ENCODE measurements around the gene SSX2IP. TPM values are rescaled to one million over a fixed set of nuclear protein-coding genes. Genes with fewer than 3 reads are reported as not detected.

Gene SSX2IP
- total RNA-seq, 4 donors from 2014 or later, result 9.6 to 13.7 (median 9.7) TPM

- Histone ChIP-seq H3K27ac (replicated peaks in 1 of 4) (peak overlapping the region; percentile 88 to 95 (median 92)), H3K27me3 (no peaks in the 10 kb centered on the region), H3K4me1 (peaks cover 9 to 38% (median 23%) of the 10 kb centered on the region in 4 donors), H3K4me3 (peak overlapping the region; percentile 88 to 93 (median 90)), H3K36me3 (no peaks in the 10 kb centered on the region), H3K9me3 (no peaks in the 10 kb centered on the region)
- TF ChIP-seq POLR2AphosphoS5 (IDR thresholded peaks at IDR 0.05) (no peak), CTCF (IDR thresholded peaks at IDR 0.05) (peak in 1 of 3 experiments; percentile 46), EP300 (IDR thresholded peaks at IDR 0.05) (no peak), POLR2A (IDR thresholded peaks at IDR 0.05; ENCODE audit: low read depth) (no peak)
- DNase-seq (ENCODE audit: extremely low spot score), result peak; percentile 92
- intact Hi-C loops (cut with DNase I), result loop anchor here (5.0 kb wide), 2 partner anchors 38 to 48 kb away; no protein-coding TSS in a partner anchor
- WGBS, result 2% methylated on average over 40 of the region's 67 CpGs
Observed at GRCh38 chr1:84689514-84690396, 506 bp downstream of the SSX2IP start.

- 79% methylated on average over 8 of the region's 8 CpGs for WGBS
- TF ChIP-seq EP300 (IDR thresholded peaks at IDR 0.05), result no peak
- TF ChIP-seq POLR2A (IDR thresholded peaks at IDR 0.05; ENCODE audit: low read depth), result no peak
- TF ChIP-seq POLR2AphosphoS5 (IDR thresholded peaks at IDR 0.05), result no peak
- no peak for TF ChIP-seq CTCF (IDR thresholded peaks at IDR 0.05)
- Histone ChIP-seq H3K9me3 (no peaks in the 10 kb centered on the region), H3K4me3 (peak overlapping the region in 2 of 4 donors; percentile 88 to 93), H3K27me3 (no peaks in the 10 kb centered on the region), H3K4me1 (peaks cover 9 to 38% (median 23%) of the 10 kb centered on the region in 4 donors), H3K36me3 (no peaks in the 10 kb centered on the region), H3K27ac (replicated peaks in 1 of 4) (peak overlapping the region in 2 of 4 donors; percentile 90 to 95)
- intact Hi-C loops (cut with DNase I), result loop anchor here (5.0 kb wide), 1 partner anchor 49 kb away; no protein-coding TSS in a partner anchor
- no peak for DNase-seq (ENCODE audit: extremely low spot score)
Observed at GRCh38 chr1:84688463-84689061, 1.7 kb downstream of the SSX2IP start.

GRCh38 chr1:84687714-84688462 is 2.4 kb downstream of the SSX2IP start:
- H3K27ac ChIP-seq (replicated peaks in 1 of 4), result no peak overlapping the region

More at GRCh38 chr1:84687714-84688462, 2.4 kb downstream of the SSX2IP start:
- WGBS, result 80% methylated on average over 5 of the region's 5 CpGs
- Histone ChIP-seq H3K4me3 (no peak overlapping the region), H3K27me3 (no peaks in the 10 kb centered on the region), H3K4me1 (peaks cover 9 to 38% (median 23%) of the 10 kb centered on the region in 4 donors), H3K9me3 (no peaks in the 10 kb centered on the region), H3K36me3 (no peaks in the 10 kb centered on the region)
- no peak for DNase-seq (ENCODE audit: extremely low spot score)
- intact Hi-C loops (cut with DNase I), result loop anchor here (5.0 kb wide), 1 partner anchor 49 kb away; no protein-coding TSS in a partner anchor
- TF ChIP-seq CTCF (IDR thresholded peaks at IDR 0.05) (no peak), POLR2A (IDR thresholded peaks at IDR 0.05; ENCODE audit: low read depth) (no peak), EP300 (IDR thresholded peaks at IDR 0.05) (no peak), POLR2AphosphoS5 (IDR thresholded peaks at IDR 0.05) (no peak)

Data from esophagus muscularis mucosa (tissue), 4 donors.